GM12878 (cell line): Measurements from ENCODE around the gene MEAK7. TPM values are rescaled to one million over a fixed set of nuclear protein-coding genes. Genes with fewer than 3 reads are reported as not detected.

Experiments used
- EED ChIP-seq: sonication (generic); IDR thresholded peaks from 2 replicates; pipeline ENCODE4 v1.6.1; 2016; ENCODE audit warnings: antibody characterized with exemption, low read depth
- FOXK2 ChIP-seq: fragments of 450-650 bp; IDR thresholded peaks from 2 replicates; pipeline ENCODE4 v1.6.1; 2017; ENCODE audit warnings: mild to moderate bottlenecking, moderate library complexity
- KLF5 ChIP-seq: fragments of 450-650 bp; IDR thresholded peaks from 2 replicates; pipeline ENCODE4 v1.6.1; 2014; ENCODE audit warnings: mild to moderate bottlenecking; ENCODE audit not compliant: partially characterized antibody
- MTA3 ChIP-seq: IDR thresholded peaks from 2 replicates; pipeline ENCODE4 v1.6.1; 2012; ENCODE audit warnings: low read length, inconsistent platforms, borderline replicate concordance
- PML ChIP-seq: IDR thresholded peaks from 2 replicates; pipeline ENCODE4 v1.6.1; 2012; ENCODE audit warnings: low read length, inconsistent platforms
- RFX5 ChIP-seq: IDR thresholded peaks from 2 replicates; pipeline ENCODE4 v1.6.1; 2011; ENCODE audit warnings: low read depth, low read length, improper control_type of control experiment
- SREBF1 ChIP-seq: IDR thresholded peaks from 2 replicates; pipeline ENCODE4 v1.6.1; 2012; ENCODE audit warnings: mild to moderate bottlenecking, low read length
- polyA plus RNA-seq, 11 experiments: library from polyadenylated mRNA; depleted of rRNA in 4 of 11; unstranded in 6 of 11; stranded (reverse) in 5 of 11; fragments of >200 nt; fragmentation: Nextera tagmentation in 4 of 11; fragmentation: Illumina TruSeq in 1 of 11; extraction: Ambion mirVana in 4 of 11; extraction: Trizol in 1 of 11; gene quantifications; 1 replicate in 1 of 11; 2 replicates in 10 of 11; pipeline versions ENCODE4 v1.2.1 to v1.2.3, GENCODE V29; 2011 to 2016; ENCODE audit warnings: inconsistent platforms in 2 of 11, missing spikeins in 2 of 11, low read depth in 1 of 11
- total RNA-seq, 4 experiments: library from RNA; depleted of rRNA in 3 of 4; stranded (reverse); fragments of >200 nt in 3 of 4; fragmentation: Illumina TruSeq in 1 of 4; extraction: Trizol in 1 of 4; gene quantifications; 2 replicates each; pipeline versions ENCODE4 v1.2.1 to v1.2.3, GENCODE V29; 2013 to 2021
- TF ChIP-seq, protein P1 (sequence below): fragments of 450-650 bp; IDR thresholded peaks from 2 replicates; pipeline ENCODE4 v1.6.1; 2016; ENCODE audit warnings: mild to moderate bottlenecking
- TF ChIP-seq, protein P2 (sequence below): IDR thresholded peaks from 2 replicates; pipeline ENCODE4 v1.6.1; 2011; ENCODE audit warnings: borderline replicate concordance, low read depth, mild to moderate bottlenecking, moderate library complexity, mixed read lengths, low read length; ENCODE audit not compliant: insufficient read depth; ENCODE audit errors: extremely low read length

MEAK7 gene
- total and polyA plus RNA-seq, 10 of the 15 experiments (the other 5 are each of a cell fraction or from before 2014, with no cell fraction given), result 1.4 to 11.9 (median 6.4) TPM

DNA sequence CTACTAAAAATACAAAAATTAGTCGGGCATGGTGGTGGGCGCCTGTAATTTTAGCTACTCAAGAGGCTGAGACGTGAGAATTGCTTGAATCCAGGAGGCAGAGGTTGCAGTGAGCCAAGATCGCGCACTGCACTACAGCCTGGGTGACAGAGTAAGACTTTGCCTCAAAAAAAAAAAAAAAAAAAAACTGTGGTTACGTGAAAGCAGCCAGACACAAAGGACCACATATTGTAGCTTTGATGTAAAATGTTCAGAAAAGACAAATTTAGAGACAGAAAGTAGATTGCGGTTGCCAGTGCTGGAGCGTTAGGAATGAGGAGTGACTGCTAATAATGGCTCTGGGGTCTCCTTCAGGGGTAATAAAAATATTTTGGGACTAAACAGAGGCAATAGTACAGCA, 4.0 kb upstream of the MEAK7 start (continued):
- TF ChIP-seq, protein P1, sequence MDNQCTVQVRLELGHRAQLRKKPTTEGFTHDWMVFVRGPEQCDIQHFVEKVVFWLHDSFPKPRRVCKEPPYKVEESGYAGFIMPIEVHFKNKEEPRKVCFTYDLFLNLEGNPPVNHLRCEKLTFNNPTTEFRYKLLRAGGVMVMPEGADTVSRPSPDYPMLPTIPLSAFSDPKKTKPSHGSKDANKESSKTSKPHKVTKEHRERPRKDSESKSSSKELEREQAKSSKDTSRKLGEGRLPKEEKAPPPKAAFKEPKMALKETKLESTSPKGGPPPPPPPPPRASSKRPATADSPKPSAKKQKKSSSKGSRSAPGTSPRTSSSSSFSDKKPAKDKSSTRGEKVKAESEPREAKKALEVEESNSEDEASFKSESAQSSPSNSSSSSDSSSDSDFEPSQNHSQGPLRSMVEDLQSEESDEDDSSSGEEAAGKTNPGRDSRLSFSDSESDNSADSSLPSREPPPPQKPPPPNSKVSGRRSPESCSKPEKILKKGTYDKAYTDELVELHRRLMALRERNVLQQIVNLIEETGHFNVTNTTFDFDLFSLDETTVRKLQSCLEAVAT, result peak; percentile 40; the same call in 1 of the 2 replicates
- TF ChIP-seq RFX5, result no peak
- TF ChIP-seq MTA3, result no peak
- TF ChIP-seq, protein P2, sequence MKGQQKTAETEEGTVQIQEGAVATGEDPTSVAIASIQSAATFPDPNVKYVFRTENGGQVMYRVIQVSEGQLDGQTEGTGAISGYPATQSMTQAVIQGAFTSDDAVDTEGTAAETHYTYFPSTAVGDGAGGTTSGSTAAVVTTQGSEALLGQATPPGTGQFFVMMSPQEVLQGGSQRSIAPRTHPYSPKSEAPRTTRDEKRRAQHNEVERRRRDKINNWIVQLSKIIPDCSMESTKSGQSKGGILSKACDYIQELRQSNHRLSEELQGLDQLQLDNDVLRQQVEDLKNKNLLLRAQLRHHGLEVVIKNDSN, result no peak
- no peak for TF ChIP-seq FOXK2
- no peak for TF ChIP-seq KLF5
- peak; percentile 44; the same call in 1 of the 2 replicates for TF ChIP-seq EED
- no peak for TF ChIP-seq PML
- no peak for TF ChIP-seq SREBF1
